Fibroblast of lung (primary cell): ENCODE measurements around the gene CLCN4.

Source experiments
- EZH2 ChIP-seq: IDR thresholded peaks from 2 replicates; pipeline ENCODE4 v1.5.1; 2012; ENCODE audit warnings: low read length, control low read depth, mild to moderate bottlenecking; ENCODE audit errors: missing control alignments
- TF ChIP-seq, protein P1 (sequence below), 2 donors: IDR thresholded peaks in 1 of 2; conservative IDR thresholded peaks in 1 of 2; 1 replicate in 1 of 2; 2 replicates in 1 of 2; pipeline ENCODE4 v1.5.1; 2011 to 2012; ENCODE audit warnings: low read length in 2 of 2, control low read depth in 1 of 2, inconsistent platforms in 1 of 2, low read depth in 1 of 2, mild to moderate bottlenecking in 1 of 2

DNA sequence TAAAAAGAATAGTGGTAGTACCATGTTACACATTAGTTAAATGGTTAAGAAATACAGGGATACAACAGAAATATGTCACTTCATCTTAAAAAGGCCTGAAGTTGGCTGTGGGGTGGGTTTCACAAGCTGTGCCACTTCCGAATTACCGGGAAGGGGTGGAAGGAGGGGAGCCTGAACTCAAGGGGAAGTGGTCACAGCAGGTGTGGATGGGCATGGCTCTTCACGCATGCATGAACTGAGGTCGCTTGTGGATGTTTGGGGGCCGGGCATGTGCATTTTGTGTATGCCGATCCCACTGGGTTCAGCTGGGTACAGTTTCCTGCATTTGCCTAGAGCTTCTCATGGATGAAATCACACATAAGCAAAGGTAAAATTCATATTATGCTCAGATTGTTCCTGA lies 64.9 kb downstream of the CLCN4 start:
- TF ChIP-seq, protein P1, sequence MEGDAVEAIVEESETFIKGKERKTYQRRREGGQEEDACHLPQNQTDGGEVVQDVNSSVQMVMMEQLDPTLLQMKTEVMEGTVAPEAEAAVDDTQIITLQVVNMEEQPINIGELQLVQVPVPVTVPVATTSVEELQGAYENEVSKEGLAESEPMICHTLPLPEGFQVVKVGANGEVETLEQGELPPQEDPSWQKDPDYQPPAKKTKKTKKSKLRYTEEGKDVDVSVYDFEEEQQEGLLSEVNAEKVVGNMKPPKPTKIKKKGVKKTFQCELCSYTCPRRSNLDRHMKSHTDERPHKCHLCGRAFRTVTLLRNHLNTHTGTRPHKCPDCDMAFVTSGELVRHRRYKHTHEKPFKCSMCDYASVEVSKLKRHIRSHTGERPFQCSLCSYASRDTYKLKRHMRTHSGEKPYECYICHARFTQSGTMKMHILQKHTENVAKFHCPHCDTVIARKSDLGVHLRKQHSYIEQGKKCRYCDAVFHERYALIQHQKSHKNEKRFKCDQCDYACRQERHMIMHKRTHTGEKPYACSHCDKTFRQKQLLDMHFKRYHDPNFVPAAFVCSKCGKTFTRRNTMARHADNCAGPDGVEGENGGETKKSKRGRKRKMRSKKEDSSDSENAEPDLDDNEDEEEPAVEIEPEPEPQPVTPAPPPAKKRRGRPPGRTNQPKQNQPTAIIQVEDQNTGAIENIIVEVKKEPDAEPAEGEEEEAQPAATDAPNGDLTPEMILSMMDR (conservative IDR thresholded peaks at IDR 0.05 in 1 of 2, IDR thresholded peaks at IDR 0.05 in 1 of 2; ENCODE audit: low read depth in 1 of 2, low read length in 2 of 2): no peak
- no peak for TF ChIP-seq EZH2
